Central memory CD8-positive, alpha-beta T cell (primary cell): ENCODE results near the gene CABLES2.

ENCODE experiments used
- ATAC-seq: fragments of 150-1000 bp; cut with Tn5 transposase; replicated peaks from 2 replicates; pipeline ENCODE4 v1.10.0; 2022; ENCODE audit warnings: mild to moderate bottlenecking, moderate FRiP score, moderate number of reproducible peaks; ENCODE audit not compliant: poor library complexity, severe bottlenecking; ENCODE audit errors: extremely low read depth
- DNase-seq, 2 donors: peaks; one replicate each; pipeline ENCODE4 v3.0.0; 2021; ENCODE audit warnings: low spot score in 2 of 2
- H3K27ac Mint-ChIP-seq: one replicate; pipeline ENCODE4 v1.8.0; 2022; ENCODE audit warnings: low read depth, mild to moderate bottlenecking, moderate library complexity, mixed read lengths
- H3K27me3 Mint-ChIP-seq: one replicate; pipeline ENCODE4 v1.8.0; 2022; ENCODE audit warnings: mixed read lengths
- H3K36me3 Mint-ChIP-seq: one replicate; pipeline ENCODE4 v1.8.0; 2022; ENCODE audit warnings: mild to moderate bottlenecking, moderate library complexity, mixed read lengths; ENCODE audit not compliant: insufficient read depth
- H3K4me1 Mint-ChIP-seq: one replicate; pipeline ENCODE4 v1.8.0; 2022; ENCODE audit warnings: mixed read lengths
- H3K4me3 Mint-ChIP-seq: one replicate; pipeline ENCODE4 v1.8.0; 2022; ENCODE audit warnings: mild to moderate bottlenecking, moderate library complexity, mixed read lengths
- H3K9me3 Mint-ChIP-seq: one replicate; pipeline ENCODE4 v1.8.0; 2022; ENCODE audit warnings: mixed read lengths

CABLES2 gene

DNA sequence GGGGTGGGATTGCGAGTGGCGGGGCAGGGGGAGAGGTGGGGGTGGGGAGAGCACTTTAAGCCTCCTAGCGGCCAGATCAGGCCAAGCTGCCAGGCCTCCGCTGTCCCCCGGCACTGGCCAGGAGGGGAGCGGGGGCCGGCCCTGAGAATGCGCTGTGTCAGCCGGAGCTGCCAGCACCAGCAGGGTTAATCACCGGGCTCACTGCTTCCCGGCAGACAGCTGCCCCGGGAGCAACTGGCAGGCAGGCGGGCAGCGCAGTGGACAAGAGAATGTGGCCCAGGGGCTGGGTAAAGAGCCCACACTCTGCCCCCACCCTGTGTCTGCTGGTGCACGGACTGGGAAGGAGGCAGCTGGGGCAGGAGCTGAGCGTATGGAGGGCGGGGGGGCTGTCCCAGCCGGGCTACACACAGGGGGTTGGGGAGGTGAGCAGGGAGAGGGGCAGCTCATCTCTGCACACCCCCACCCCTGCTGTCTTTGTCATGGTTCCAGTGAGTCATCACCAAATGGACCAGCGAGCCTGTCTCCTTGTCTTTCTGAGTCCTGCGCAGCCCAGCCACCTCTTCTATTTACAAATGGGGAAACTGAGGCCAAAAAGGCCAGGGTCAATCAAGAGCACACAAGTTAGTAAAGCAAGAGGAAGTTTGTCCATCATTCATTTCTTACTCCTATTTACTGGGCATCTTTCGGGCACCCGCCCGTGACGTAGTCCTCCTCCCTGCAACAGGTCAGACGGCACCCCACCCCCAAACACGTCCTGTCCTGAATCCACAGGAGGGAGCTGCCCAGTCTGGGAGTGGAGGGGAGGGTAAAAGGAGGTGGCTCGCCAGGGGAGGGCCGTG lies 37.9 kb downstream of the CABLES2 start:
- peaks cover 56% of the 10 kb centered on the region for H3K27me3 Mint-ChIP-seq
- no peaks in the 10 kb centered on the region for H3K9me3 Mint-ChIP-seq
- H3K27ac Mint-ChIP-seq: no peak overlapping the region
- ATAC-seq (no peak), DNase-seq (no peak)
- H3K4me3 Mint-ChIP-seq: peak overlapping the region; percentile 48
- peaks cover 2% of the 10 kb centered on the region for H3K36me3 Mint-ChIP-seq
- no peaks in the 10 kb centered on the region for H3K4me1 Mint-ChIP-seq

DNA sequence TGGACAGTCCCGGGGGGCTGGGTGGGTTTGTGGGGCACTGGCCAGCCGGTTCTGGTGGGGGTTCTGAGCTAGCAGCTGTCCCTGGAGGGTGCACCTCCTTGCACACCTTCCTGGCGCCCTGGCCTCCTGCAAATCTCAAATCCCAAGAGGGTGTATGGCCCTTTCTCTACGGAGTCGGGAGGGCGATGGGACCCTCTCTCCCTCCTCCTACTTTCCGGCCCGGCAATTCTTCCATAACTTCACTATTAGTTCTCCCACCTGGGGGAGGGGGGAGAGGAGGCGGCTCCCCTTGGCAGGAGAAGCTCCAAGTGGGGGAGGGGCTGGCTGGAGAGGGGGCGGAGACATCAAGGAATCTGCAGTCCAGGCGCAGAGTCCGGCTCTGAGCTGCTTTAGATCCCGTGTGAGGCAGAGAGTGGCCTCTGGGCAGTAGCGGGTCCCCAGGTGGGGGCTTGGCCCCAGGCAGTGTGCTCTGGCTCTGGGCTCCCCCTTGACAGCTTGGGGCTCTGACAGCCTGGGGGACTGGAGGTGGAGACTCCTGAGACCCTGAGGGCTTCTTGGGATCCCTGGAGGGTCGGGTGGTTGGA lies 38.6 kb downstream of the CABLES2 start:
- H3K4me1 Mint-ChIP-seq: no peaks in the 10 kb centered on the region
- H3K9me3 Mint-ChIP-seq: no peaks in the 10 kb centered on the region
- ATAC-seq (no peak), DNase-seq (no peak)
- H3K4me3 Mint-ChIP-seq: peak overlapping the region; percentile 80
- H3K27me3 Mint-ChIP-seq: peaks cover 63% of the 10 kb centered on the region
- H3K27ac Mint-ChIP-seq: no peak overlapping the region
- peaks cover 2% of the 10 kb centered on the region for H3K36me3 Mint-ChIP-seq

DNA sequence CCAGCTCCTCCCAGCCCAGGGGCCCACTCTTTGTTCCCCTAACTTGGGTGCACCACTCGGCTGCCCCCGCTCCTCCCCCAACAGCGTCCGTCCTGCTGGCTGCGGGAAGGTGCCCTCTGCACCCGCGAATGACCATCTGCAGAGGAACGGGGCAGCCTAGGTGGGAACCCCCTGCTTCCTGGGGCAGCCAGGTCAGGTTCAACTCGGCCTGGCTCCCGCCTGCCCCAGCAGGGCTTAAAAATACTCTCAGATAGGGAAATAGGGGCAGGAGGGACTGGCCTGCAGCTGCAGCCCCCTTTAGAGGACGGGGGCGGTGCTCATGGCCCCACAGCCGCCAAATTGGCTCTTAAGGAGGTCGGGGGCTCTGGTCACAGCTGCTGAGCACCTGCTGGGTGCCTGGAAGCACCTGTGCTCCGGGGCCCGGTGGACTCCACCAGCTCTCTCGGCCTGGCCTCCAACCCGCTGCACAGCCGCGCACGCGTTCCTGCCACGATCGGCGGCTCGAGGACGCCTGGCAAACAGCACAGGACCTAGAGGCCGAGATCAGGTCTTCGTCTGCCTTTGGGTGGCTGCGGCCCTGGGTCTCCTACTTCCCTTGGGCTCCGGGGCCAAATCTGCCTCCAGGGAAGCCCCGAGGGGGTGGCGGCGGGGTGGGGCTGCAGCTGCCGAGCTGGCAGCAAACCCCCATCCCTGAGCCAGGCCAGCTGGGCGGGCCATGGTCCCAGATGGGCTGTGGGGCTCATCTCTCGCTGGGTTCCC lies 39.3 kb downstream of the CABLES2 start:
- Mint-ChIP-seq H3K9me3 (no peaks in the 10 kb centered on the region), H3K36me3 (peaks cover 2% of the 10 kb centered on the region), H3K27ac (no peak overlapping the region), H3K4me3 (peak overlapping the region; percentile 80), H3K4me1 (no peaks in the 10 kb centered on the region), H3K27me3 (peaks cover 64% of the 10 kb centered on the region)
- no peak for DNase-seq
- ATAC-seq: peak; percentile 16

DNA sequence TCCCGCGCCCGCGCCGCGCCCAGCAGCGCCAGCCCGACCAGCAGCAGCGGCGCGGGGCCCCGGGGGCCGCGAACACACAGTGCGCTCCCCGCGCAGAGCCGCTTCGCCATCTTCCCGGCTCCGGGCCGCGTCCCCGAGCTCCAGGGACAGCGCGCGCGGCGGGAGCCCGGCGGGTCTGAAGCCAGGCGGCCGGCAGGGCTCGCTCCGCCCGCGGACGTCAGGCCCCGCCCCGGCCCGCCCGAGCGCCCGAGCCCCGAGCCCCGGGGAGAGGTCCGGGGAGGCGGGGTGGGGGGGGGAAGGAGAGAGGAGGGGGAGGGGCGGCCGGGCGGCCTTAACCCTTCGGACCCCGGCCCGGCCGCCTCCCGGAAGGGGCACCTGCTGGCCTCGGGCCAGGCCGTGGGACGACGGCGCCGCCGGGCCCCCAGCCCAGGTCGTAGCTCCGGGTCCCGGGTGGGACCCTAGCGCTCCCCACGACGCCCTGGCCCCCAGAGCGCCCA lies 39.9 kb downstream of the CABLES2 start, which contains the start of gene LAMA5:
Gene LAMA5, minus strand, starts transcription at position 177 of the 497 bp plus-strand sequence. Its CDS starts 67 bp downstream, at position 110.
- ATAC-seq (no peak), DNase-seq (no peak)
- Mint-ChIP-seq H3K27ac (no peak within 1 kb of the TSS), H3K36me3 (peaks cover 2% of the 10 kb centered on the region), H3K27me3 (peaks cover 60% of the 10 kb centered on the region), H3K4me1 (no peaks in the 10 kb centered on the region), H3K4me3 (peak within 1 kb of the TSS; percentile 80), H3K9me3 (no peaks in the 10 kb centered on the region)

DNA sequence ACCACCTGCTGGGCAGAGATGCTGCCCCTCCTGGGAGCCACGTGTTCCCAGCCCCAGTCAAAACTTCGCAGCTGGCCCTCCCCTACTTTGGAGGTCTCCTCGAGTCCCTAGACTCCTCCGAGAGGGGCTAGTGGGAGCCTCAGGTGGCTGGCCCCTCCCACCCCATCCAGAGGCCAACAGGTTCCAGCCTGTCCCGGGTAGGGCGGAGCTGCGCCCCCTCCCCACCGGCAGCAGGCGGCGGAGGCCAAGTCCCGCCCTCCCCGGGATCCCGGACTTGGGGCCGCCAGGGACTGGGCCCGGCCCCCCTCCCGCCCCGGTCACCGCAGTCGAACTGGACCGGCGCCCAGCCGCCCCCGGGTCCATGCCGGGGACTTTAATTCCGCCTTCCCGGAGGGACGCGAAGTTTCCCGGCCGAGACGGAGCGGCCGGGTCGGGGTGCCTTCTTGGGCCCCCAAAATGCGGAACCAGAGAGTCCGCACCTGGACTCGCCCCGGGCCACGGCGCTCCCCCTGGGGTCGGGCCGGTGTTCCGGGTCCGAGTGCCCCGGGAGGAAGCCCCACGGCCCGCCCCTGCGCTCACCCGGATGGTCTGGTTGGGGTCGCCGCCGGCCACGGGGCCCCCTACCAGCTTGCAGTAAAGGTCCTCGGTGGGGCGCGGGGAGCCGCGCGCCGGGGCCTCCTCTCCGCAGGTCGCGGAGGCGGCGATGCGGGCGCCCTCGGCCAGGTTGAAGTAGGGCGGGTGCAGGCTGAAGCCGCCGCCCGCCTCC lies 40.5 kb downstream of the CABLES2 start:
- H3K9me3 Mint-ChIP-seq: no peaks in the 10 kb centered on the region
- H3K27me3 Mint-ChIP-seq: peaks cover 60% of the 10 kb centered on the region
- H3K4me3 Mint-ChIP-seq: no peak overlapping the region

DNA sequence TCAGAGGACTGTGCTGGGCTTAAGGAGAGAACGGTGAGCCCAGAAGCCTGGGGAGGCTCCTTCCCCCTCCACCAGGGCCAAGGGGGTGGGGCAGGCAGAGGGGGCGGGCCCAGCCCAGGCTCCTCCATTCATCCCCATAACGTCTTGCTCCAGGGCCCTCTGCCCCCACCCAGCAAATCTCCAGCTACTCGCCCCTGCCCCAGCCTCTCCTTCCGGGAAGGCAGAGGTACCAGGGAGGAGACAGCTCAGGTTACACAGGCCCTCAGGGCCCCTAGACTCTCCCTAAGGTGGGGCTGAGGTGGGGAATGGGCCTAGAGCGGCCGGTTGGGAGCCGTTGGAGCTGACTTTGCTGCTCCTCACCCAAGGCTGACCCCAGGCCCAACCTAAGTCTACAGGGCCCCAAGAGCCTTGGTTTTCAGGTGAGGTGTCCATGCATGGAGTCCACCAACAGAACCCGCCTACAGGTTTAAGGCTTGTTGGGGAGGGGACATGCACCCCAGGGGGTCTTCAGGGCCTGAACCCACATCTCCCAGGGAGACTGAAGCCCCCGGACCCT lies 41.2 kb downstream of the CABLES2 start:
- no peak overlapping the region for H3K27ac Mint-ChIP-seq
- DNase-seq (no peak), ATAC-seq (no peak)
- H3K9me3 Mint-ChIP-seq: no peaks in the 10 kb centered on the region
- no peaks in the 10 kb centered on the region for H3K4me1 Mint-ChIP-seq
- H3K27me3 Mint-ChIP-seq: peaks cover 60% of the 10 kb centered on the region
- peaks cover 2% of the 10 kb centered on the region for H3K36me3 Mint-ChIP-seq
- peak overlapping the region; percentile 23 for H3K4me3 Mint-ChIP-seq

More for the DNA sequence above, 40.5 kb downstream of the CABLES2 start:
- Mint-ChIP-seq H3K4me1 (no peaks in the 10 kb centered on the region), H3K36me3 (peaks cover 2% of the 10 kb centered on the region), H3K27ac (no peak overlapping the region)
- peak; percentile 11 for ATAC-seq
- DNase-seq: no peak

DNA sequence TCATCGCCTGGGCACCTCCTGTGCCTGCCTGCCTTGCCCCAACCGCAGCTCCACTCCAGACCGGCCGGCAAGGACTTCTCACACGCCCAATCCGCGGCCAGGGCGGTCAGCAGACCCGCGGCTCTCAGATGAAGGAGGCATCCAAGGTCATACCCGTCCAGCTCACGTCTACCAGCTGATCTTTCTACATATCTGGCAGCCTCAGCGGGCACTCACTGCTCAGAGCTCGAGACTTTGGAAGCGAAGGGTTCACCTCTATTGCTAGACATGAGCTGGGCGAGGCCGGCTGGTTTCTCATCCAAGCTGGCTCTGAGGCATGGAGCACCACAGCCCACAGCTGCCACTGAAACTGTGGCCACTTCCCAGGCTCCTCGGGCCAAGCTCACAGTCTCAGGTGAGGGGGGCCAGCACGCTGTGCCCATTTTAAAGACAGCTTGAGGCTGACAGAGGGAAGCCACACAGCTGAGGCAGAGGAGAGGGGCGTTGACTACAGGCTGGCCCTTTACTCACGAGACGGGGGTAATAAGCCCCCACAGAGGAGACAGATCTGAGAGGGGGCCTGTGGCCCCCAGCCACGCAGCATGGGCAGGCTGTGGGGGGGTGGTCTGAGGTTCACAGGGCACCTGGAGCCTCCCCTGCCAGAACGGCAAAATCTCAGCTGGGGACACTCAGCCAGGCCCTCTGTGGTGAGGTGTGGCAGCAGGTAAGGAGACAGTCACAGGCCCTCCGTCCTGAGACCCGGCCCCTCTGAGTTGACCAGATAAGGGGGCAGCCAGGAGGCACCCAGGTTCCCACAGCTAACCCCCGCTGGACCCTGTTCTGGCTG lies 42.0 kb downstream of the CABLES2 start:
- Mint-ChIP-seq H3K9me3 (no peaks in the 10 kb centered on the region), H3K27me3 (peaks cover 60% of the 10 kb centered on the region), H3K4me3 (peak overlapping the region; percentile 23), H3K4me1 (no peaks in the 10 kb centered on the region), H3K27ac (no peak overlapping the region), H3K36me3 (peaks cover 2% of the 10 kb centered on the region)
- ATAC-seq: no peak
- DNase-seq: no peak

DNA sequence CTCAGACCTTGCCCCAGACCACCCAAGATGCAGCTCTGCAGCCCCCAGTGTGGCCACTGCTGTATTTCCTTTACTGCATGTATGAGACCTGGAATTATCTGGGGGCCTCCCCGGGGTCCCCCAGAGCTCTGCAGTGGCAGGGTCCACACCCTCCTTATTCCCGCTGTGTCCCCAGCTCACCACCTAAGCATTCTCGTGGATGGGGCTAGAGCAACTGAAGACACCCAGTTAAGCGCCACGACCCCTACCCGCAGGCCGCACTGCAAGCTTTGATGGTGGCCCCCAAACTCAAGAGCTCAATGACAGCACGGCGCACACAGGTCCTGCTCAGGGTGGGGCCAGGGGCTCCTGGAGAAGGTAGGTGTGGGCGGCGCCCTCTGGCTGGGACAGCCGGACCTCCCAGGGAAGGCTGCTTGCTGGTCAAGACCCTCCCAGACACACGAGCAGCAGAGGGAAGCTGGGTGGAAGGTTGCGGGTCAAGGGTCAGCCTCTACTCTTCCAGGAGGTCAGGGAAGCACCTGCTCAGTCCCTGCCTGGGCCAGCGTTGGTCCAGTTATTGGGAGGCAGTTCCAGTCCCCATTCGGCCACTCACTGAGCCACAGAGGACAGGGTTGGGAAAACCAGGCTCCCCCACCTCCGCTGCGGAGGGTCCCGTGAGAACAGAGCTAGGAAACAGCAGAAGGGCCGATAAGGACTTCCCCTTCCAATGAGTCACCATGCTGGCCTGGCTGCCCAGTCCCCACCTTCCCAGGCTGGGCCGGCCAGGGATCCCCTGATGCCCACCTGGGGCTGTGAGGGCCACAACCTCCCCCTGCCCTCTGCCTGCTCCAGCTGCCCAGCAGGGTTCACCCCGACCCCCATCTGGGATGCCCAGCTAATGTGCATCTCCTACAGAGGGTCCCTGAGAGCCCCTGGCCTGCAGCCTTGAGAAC lies 42.9 kb downstream of the CABLES2 start:
- DNase-seq: no peak
- Mint-ChIP-seq H3K36me3 (peaks cover 2% of the 10 kb centered on the region), H3K4me3 (no peak overlapping the region), H3K27me3 (peaks cover 54% of the 10 kb centered on the region), H3K27ac (no peak overlapping the region), H3K4me1 (no peaks in the 10 kb centered on the region), H3K9me3 (no peaks in the 10 kb centered on the region)
- no peak for ATAC-seq

DNA sequence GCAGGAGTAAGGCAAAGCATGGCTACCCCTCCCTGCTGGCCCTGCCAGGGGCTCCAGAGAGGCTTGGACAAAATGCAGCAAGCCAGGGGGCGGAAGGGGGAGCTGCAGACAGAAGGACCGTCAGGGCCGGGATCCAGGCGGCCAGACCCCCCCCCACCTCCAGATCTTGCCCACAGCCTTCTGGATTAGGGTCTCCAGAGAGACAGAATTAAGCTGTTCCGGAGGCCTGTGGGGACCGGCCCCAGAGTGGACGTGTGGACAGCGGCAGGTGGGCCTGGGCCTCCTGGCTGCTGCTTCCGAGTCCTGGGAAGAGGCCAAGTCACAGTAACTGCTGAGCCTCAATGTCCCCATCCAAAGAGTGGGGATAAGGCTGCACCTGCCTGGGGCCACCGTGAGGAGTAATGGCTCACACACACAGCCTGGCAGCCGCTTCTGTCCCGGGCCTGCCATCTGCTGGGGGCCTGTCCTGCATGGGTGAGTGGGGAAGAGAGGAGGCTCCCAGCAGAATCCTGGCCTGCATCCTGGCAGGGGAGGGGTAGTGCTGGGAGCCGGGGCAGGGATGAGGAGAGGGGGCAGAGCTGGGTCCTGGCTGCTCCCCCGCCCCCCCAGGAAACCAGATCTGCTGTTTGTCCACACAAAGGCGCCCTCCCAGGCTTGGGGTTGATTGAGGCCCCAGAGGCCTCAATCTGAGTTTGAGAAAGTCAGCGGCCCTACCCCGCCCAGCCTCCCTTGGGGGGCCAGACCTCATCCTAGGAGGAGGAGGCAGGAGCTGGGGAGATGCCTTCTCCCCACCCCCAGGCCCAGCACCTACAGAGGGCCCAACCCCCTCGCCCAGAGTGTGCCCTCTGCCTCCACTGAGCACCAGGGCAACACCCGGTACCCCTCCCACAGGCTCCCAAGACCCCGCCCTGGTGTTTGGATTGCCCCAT lies 43.8 kb downstream of the CABLES2 start:
- Mint-ChIP-seq H3K27ac (no peak overlapping the region), H3K9me3 (no peaks in the 10 kb centered on the region), H3K36me3 (peaks cover 2% of the 10 kb centered on the region), H3K4me3 (no peak overlapping the region), H3K4me1 (no peaks in the 10 kb centered on the region), H3K27me3 (peaks cover 44% of the 10 kb centered on the region)
- DNase-seq (no peak), ATAC-seq (no peak)

DNA sequence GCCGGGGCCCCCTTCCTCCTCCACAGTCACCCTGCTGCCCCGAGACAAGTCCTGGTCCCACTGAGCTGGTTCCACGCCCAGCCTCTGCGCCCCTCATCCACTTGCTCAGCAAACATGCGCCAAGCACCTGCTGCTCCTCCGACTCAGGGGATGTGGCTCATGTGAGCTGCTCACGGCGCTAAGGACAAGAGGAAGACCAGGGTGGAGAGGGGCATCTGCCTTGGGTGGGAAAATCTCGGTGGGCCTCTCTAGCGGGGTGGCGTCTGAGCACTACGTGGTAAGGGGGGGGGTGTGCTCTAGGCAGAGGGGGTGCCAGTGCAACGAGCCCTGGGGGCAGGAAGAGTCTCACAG lies 44.5 kb downstream of the CABLES2 start:
- no peaks in the 10 kb centered on the region for H3K9me3 Mint-ChIP-seq
- DNase-seq (no peak), ATAC-seq (no peak)
- peaks cover under 1% of the 10 kb centered on the region for H3K36me3 Mint-ChIP-seq
- H3K4me3 Mint-ChIP-seq: no peak overlapping the region
- no peak overlapping the region for H3K27ac Mint-ChIP-seq
- peaks cover 38% of the 10 kb centered on the region for H3K27me3 Mint-ChIP-seq
- H3K4me1 Mint-ChIP-seq: no peaks in the 10 kb centered on the region
